PC-9 (cell line): ENCODE data around the gene NHS. TPM values are rescaled to one million over a fixed set of nuclear protein-coding genes. Genes with fewer than 3 reads are reported as not detected.

ENCODE experiments used
- BruUV-seq: library from RNA; stranded (reverse); fragments of 400-500 nt; replicated peaks from 2 replicates; lab custom pipeline; 2021; lab: Mats Ljungman, UMichigan
- CTCF ChIA-PET: fragments of 300-600 bp; sonication (Branson Sonifier 250); formaldehyde crosslinking; loops from one replicate; lab custom pipeline; 2022; ENCODE audit warnings: antibody characterized with exemption; lab: Charles Lee
- POLR2A ChIA-PET: fragments of 300-600 bp; sonication (Branson Sonifier 250); formaldehyde crosslinking; loops from one replicate; lab custom pipeline; 2022; ENCODE audit warnings: antibody characterized with exemption; ENCODE audit not compliant: unreplicated experiment; lab: Charles Lee
- DNase-seq, 2 experiments: peaks; one replicate each; pipeline versions ENCODE4 v3.0.0 to v3.0.0-alpha.2; 2015 to 2022; ENCODE audit warnings: mixed read lengths in 1 of 2
- H2AFZ ChIP-seq: fragments of 200-600 bp; sonication (generic); 2 replicates; pipeline ENCODE4 v1.8.1; 2017; ENCODE audit warnings: antibody characterized with exemption
- H3F3A ChIP-seq: fragments of 200-600 bp; sonication (generic); 2 replicates; pipeline ENCODE4 v1.8.1; 2017; ENCODE audit warnings: antibody characterized with exemption, mild to moderate bottlenecking, low read depth; ENCODE audit not compliant: insufficient read depth
- H3K27ac ChIP-seq: fragments of 200-600 bp; sonication (generic); 2 replicates; pipeline ENCODE4 v1.6.1; 2016; ENCODE audit warnings: mixed run types
- H3K27me3 ChIP-seq: fragments of 200-600 bp; sonication (generic); 2 replicates; pipeline ENCODE4 v1.6.1; 2016; ENCODE audit warnings: low read depth, mixed run types; ENCODE audit not compliant: insufficient read depth
- H3K36me3 ChIP-seq: fragments of 200-600 bp; sonication (generic); 2 replicates; pipeline ENCODE4 v1.6.1; 2016; ENCODE audit warnings: low read depth, mixed run types
- H3K4me1 ChIP-seq: fragments of 200-600 bp; sonication (generic); replicated peaks from 2 replicates; pipeline ENCODE4 v1.6.1; 2016; ENCODE audit warnings: mixed run types; ENCODE audit not compliant: insufficient read depth
- H3K4me2 ChIP-seq: fragments of 200-600 bp; sonication (generic); 2 replicates; pipeline ENCODE4 v1.6.1; 2017; ENCODE audit warnings: mixed run types
- H3K4me3 ChIP-seq: fragments of 200-600 bp; sonication (generic); 2 replicates; pipeline ENCODE4 v1.6.1; 2016; ENCODE audit warnings: mixed run types
- H3K79me2 ChIP-seq: fragments of 200-600 bp; sonication (generic); 2 replicates; pipeline ENCODE4 v1.6.1; 2017; ENCODE audit warnings: low read depth, mixed run types
- H3K9me2 ChIP-seq: fragments of 200-600 bp; sonication (generic); 2 replicates; pipeline ENCODE4 v1.8.1; 2017; ENCODE audit warnings: mild to moderate bottlenecking; ENCODE audit not compliant: insufficient read depth
- H3K9me3 ChIP-seq: fragments of 200-600 bp; sonication (generic); 2 replicates; pipeline ENCODE4 v1.8.1; 2016; ENCODE audit warnings: low read depth; ENCODE audit not compliant: insufficient read depth
- H4K20me1 ChIP-seq: fragments of 200-600 bp; sonication (generic); 2 replicates; pipeline ENCODE4 v1.8.1; 2017; ENCODE audit not compliant: insufficient read depth
- EZH2 ChIP-seq: fragments of 200-600 bp; sonication (generic); IDR thresholded peaks from 2 replicates; pipeline ENCODE4 v1.8.0; 2017; ENCODE audit warnings: antibody characterized with exemption, low read depth
- intact Hi-C: fragments of 100-400 bp; cut with micrococcal nuclease; formaldehyde crosslinking; loops from one replicate; pipeline ENCODE4 v1.10.0; 2022; ENCODE audit not compliant: unreplicated experiment
- total RNA-seq: library from RNA; stranded (reverse); gene quantifications from 2 replicates; pipeline ENCODE4 v1.2.3, GENCODE V29; 2021
- TF ChIP-seq, protein P1 (sequence below): fragments of 200-600 bp; sonication (generic); conservative IDR thresholded peaks from 2 replicates; pipeline ENCODE4 v1.6.1; 2017; ENCODE audit warnings: mixed run types, antibody characterized with exemption, mild to moderate bottlenecking, moderate library complexity

NHS gene
- total RNA-seq, 1 experiment from 2014 or later: 6.7 TPM

DNA sequence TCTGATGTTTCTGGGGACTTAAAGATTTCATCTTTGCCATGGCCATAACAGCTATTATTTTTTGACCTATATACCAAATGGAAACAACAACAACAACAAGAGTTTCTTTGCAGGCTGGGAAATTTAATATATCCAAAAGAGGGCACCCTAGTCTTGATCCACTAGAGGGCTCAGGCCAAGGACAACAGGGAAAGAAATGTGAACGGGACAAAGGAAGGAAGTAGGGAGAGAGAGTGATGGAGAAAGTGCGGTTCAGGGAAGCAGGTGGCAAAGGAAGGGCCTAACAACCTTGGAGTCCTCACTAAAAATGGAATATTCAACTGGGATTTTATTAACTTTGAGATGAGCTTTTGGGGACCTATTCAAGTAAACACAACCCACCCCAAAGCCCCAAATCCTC, 294.5 kb downstream of the NHS start:
- no peak overlapping the region for H3K27ac ChIP-seq
- H2AFZ ChIP-seq: no peak overlapping the region
- H3K27me3 ChIP-seq: no peaks in the 10 kb centered on the region
- CTCF ChIA-PET: interaction anchor here (0.6 kb wide), 1 partner anchor 116 kb away, joined by 8 read pairs; no protein-coding TSS in a partner anchor
- no TSS peak for BruUV-seq
- H3K4me3 ChIP-seq: no peak overlapping the region
- H3K9me3 ChIP-seq: no peaks in the 10 kb centered on the region
- H4K20me1 ChIP-seq: no peaks in the 10 kb centered on the region
- no peaks in the 10 kb centered on the region for H3K36me3 ChIP-seq
- no peaks in the 10 kb centered on the region for H3K4me1 ChIP-seq
- H3K9me2 ChIP-seq: no peaks in the 10 kb centered on the region
- no peak for TF ChIP-seq EZH2
- TF ChIP-seq, protein P1, sequence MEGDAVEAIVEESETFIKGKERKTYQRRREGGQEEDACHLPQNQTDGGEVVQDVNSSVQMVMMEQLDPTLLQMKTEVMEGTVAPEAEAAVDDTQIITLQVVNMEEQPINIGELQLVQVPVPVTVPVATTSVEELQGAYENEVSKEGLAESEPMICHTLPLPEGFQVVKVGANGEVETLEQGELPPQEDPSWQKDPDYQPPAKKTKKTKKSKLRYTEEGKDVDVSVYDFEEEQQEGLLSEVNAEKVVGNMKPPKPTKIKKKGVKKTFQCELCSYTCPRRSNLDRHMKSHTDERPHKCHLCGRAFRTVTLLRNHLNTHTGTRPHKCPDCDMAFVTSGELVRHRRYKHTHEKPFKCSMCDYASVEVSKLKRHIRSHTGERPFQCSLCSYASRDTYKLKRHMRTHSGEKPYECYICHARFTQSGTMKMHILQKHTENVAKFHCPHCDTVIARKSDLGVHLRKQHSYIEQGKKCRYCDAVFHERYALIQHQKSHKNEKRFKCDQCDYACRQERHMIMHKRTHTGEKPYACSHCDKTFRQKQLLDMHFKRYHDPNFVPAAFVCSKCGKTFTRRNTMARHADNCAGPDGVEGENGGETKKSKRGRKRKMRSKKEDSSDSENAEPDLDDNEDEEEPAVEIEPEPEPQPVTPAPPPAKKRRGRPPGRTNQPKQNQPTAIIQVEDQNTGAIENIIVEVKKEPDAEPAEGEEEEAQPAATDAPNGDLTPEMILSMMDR: no peak
- POLR2A ChIA-PET: no interaction called here
- intact Hi-C loops: no loop called here
- no peak overlapping the region for H3K4me2 ChIP-seq
- DNase-seq: no peak
- H3F3A ChIP-seq: no peaks in the 10 kb centered on the region
- H3K79me2 ChIP-seq: no peaks in the 10 kb centered on the region

DNA sequence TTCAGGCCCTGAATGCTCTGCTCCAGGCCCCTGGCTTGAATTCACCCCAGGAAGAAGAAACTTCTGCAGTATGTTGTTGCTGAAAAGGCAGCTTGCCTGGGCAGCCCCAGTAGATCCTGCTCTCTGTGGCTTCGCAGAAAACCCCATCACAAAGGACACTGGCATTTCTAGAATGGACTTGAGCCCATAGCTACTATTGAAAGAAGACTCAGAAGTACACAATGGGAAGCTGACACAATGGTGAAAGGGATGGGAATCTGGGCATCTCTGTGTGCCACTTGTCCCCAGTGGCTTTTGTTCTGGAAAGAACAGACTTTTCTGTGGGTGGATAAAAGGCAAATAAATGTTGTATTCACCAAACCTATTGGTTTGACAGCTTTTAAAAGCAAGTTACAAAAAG, 294.9 kb downstream of the NHS start:
- intact Hi-C loops: no loop called here
- Histone ChIP-seq H3K4me1 (no peaks in the 10 kb centered on the region), H3K9me2 (no peaks in the 10 kb centered on the region), H3K79me2 (no peaks in the 10 kb centered on the region), H3K36me3 (no peaks in the 10 kb centered on the region), H3K4me3 (no peak overlapping the region), H3K27me3 (no peaks in the 10 kb centered on the region), H3K4me2 (no peak overlapping the region), H3K9me3 (no peaks in the 10 kb centered on the region), H3K27ac (no peak overlapping the region), H4K20me1 (no peaks in the 10 kb centered on the region), H2AFZ (no peak overlapping the region), H3F3A (no peaks in the 10 kb centered on the region)
- no TSS peak for BruUV-seq
- ChIA-PET CTCF (interaction anchor here (0.6 kb wide), 1 partner anchor 117 kb away, joined by 8 read pairs; no protein-coding TSS in a partner anchor), POLR2A (no interaction called here)
- no peak for DNase-seq
- TF ChIP-seq, protein P1: no peak
- TF ChIP-seq EZH2: no peak

DNA sequence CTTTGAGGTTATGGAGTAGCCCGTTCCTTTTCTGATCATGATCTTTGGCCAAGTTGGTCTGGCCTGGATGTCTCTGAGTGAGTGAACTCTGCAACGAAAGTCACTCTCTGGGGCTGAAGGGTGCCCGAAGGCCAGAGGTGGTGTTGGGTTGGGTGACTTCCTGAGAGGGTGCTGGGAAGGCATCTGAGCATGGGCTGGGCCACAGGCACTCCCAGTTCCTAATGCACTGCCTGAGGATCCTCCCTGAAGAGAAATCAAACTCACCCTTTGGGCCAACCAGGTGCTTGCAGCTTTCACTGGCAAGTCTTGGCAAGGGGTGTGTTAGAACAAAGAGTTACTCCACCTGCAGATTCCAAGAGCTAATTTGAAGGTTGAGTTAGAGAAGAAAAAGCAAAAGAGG, 295.9 kb downstream of the NHS start:
- H3K79me2 ChIP-seq: no peaks in the 10 kb centered on the region
- H3K4me3 ChIP-seq: no peak overlapping the region
- no peak overlapping the region for H2AFZ ChIP-seq
- CTCF ChIA-PET: no interaction called here
- intact Hi-C loops: no loop called here
- H3K4me1 ChIP-seq: no peaks in the 10 kb centered on the region
- H3K9me3 ChIP-seq: no peaks in the 10 kb centered on the region
- no peaks in the 10 kb centered on the region for H3K9me2 ChIP-seq
- H3K4me2 ChIP-seq: no peak overlapping the region
- TF ChIP-seq, protein P1: no peak
- no peak for TF ChIP-seq EZH2
- DNase-seq: no peak
- H3K36me3 ChIP-seq: no peaks in the 10 kb centered on the region
- H4K20me1 ChIP-seq: no peaks in the 10 kb centered on the region
- no TSS peak for BruUV-seq
- POLR2A ChIA-PET: no interaction called here
- H3K27me3 ChIP-seq: no peaks in the 10 kb centered on the region
- H3K27ac ChIP-seq: no peak overlapping the region
- H3F3A ChIP-seq: no peaks in the 10 kb centered on the region
